SW480 (cell line): ENCODE measurements around the gene ILRUN.
A peak's percentile ranks its signal among the peaks of the same experiment; 100 is the strongest.
"Not testable (repeated sequence)": the region's sequence is repeated elsewhere in the genome, so short reads cannot be mapped to it uniquely, and the experiment has no call there.

Source experiments
- DNase-seq: peaks from one replicate; pipeline ENCODE4 v3.0.0-alpha.2; 2016; ENCODE audit warnings: low spot score

The ILRUN gene

GRCh38 chr6:34696739-34697543, at the start of gene ILRUN:
TSS of gene ILRUN (minus strand) at chr6:34696767. CDS start at chr6:34696603, 164 bp downstream.
- DNase-seq = peak; percentile 84

DNA sequence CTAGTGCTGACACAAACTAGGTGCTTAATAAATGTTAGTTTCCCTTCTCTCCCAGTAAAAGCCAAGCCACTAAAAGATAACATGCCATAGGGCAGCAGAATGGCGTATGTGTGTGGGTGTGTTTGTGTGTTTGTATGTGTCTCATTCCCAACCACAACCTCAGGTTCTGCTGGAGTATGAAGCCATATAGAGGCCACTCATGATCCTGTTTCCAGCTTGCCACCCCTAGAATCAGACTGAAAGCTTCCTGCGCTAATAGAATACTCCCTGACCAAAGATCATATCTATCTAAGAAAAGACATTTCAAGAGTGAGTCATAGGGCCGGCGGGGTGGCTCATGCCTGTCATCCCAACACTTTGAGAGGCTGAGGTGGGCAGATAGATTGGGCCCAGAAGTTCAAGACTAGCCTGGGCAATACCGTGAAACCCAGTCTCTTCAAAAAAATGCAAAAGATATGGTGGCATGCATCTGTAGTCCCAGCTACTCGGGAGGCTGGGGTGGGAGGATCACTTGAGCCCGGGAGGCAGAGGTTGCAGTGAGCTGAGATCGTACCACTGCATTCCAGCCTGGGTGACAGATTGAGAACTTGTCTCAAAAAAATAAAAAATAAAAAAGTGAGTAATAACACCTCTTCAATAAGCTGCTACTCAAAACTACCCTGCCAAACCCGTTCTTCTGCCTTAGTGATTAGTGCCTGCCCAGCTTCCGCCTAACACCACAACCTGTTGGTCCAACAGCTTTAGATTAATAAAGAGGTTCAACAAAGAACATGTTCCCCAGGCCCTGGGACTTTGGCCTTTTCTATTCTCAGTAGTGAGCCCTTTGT, 48.9 kb upstream of the ILRUN start:
- DNase-seq = peak; percentile 54

DNA sequence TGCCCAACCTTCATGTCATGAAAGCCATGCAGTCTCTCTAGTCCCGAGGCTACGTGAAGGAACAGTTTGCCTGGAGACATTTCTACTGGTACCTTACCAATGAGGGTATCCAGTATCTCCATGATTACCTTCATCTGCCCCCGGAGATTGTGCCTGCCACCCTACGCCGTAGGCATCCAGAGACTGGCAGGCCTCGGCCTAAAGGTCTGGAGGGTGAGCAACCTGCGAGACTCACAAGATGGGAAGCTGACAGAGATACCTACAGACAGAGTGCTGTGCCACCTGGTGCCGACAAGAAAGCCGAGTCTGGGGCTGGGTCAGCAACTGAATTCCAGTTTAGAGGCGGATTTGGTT, 47.7 kb upstream of the ILRUN start:
- DNase-seq = not testable (repeated sequence)

DNA sequence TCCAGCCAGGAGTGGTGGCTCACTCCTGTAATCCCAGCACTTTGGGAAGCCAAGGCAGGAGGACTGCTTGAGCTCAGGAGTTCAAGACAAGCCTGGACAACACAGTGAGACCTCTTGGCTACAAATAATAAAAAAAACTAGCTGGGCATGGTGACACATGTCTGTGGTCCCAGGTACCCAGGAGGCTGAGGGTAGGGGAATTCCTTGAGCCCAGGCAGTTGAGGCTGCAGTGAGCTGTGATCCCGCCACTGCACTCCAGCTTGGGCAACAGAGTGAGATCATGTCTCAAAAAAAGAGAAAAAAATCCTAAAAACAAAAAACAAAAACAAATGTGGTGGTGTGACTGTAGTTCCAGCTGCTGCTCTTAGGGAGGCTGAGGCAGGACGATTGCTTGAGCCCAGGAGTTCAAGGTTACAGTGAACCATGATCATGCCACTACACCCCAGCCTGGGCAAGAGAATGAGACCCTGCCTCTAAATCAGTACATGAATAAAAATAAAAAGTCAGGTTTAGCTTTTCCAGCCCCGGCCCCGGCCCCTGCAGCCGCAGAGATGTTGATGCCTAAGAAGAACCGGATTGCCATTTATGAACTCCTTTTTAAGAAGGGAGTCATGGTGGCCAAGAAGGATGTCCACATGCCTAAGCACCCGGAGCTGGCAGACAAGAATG, 47.2 kb upstream of the ILRUN start:
- DNase-seq = no peak

- DNase-seq = no peak
Observed at GRCh38 chr6:34742094-34742493, 45.5 kb upstream of the ILRUN start.

DNA sequence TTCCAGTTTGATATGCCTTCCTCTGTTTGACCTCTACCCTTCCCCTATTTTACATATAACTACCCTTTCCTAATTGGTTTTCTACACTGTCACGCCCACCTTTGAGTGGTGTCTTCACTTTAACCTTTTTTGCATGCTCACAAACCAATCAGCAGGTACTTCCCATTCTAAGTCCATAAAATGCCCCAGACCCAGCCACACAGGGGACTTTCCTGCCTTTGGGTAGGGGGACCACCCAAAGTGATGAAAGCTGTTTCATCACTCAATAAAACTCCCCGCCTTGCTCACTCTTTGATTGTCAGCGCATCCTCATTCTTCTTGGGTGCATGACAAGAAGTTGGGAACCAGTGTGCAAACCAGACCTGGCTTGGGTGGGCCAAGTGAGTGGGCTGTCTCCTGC, 40.3 kb upstream of the ILRUN start:
- DNase-seq = no peak

DNA sequence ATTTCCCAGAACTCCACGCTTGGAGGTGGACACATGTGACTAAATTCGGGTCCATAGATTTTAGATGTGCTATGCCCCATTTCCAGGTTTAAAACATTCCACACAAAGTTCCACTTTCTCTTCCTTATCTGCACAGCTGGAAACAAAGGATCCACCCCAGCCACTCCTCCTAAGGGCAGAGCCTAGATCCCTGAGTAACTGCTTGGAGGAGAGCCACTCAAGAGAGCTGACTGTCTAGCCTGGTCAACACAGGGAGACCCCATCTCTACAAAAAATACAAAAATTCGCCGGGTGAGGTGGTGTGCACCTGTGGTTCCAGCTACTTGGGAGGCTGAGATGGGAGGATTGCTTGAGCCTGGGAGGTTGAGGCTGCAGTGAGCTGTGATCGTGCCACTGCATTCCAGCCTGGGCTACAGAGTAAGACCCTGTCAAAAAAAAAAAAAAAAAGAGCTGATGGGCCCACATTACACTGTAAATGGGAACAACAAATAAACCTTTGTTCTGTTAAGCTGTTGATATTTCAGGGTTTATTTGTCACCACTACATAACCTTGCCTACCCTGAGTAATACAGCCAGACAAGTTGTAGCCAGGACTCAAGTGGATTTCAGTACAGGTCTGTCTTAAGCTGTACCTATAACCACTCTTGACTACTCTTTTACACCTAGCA, 35.0 kb upstream of the ILRUN start:
- DNase-seq = no peak

GRCh38 chr6:34729631-34730470, 33.3 kb upstream of the ILRUN start:
- DNase-seq = no peak

GRCh38 chr6:34726055-34726454, 29.5 kb upstream of the ILRUN start:
- no peak for DNase-seq

- DNase-seq = no peak
Observed at GRCh38 chr6:34723203-34723602, 26.6 kb upstream of the ILRUN start.

GRCh38 chr6:34722451-34722850, 25.9 kb upstream of the ILRUN start:
- no peak for DNase-seq

- not testable (repeated sequence) for DNase-seq
Observed at GRCh38 chr6:34720160-34720559, 23.6 kb upstream of the ILRUN start.

DNA sequence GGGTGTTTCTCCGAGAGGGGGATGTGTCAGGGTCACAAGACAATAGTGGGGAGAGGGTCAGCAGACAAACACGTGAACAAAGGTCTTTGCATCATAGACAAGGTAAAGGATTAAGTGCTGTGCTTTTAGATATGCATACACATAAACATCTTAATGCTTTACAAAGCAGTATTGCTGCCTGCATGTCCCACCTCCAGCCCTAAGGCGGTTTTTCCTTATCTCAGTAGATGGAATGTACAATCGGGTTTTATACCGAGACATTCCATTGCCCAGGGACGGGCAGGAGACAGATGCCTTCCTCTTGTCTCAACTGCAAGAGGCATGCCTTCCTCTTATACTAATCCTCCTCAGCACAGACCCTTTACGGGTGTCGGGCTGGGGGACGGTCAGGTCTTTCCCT, 23.1 kb upstream of the ILRUN start:
- not testable (repeated sequence) for DNase-seq

- no peak for DNase-seq
Observed at GRCh38 chr6:34718976-34719375, 22.4 kb upstream of the ILRUN start.

DNA sequence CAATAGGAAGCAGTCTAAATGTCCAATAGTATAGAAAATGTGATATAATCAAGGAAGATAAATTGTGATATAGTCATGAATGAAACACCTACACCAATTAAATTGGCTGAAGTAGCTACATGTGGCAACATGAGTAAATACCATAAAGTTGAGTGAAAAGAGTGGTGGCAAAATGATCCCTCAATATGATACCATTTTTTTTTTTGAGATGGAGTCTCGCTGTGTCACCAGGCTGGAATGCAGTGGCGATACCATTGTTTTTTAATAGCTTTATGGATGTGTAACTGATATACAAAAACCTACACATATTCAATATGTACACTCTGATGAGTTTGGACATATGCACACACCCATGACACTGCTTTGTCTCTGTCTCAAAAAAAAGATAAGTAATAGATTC, 20.9 kb upstream of the ILRUN start:
- DNase-seq = no peak

DNA sequence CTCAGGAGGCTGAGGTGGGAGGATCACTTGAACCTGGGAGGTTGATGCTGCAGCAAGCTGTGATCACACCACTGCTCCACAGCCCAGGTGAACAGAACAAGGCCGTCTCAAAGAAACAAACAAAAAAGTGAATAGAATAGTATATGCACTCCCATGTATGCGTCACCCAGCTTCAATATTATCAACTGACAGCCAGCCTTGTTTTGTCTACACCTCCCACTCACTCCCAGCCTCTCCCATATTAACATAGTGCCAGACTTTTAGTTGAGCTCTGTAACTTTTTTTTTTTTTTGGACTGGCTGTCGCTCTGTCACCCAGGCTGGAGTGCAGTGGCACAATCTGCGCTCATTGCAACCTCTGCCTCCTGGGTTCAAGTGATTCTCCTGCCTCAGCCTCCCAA, 18.1 kb upstream of the ILRUN start:
- no peak for DNase-seq

- DNase-seq = not testable (repeated sequence)
Observed at GRCh38 chr6:34712881-34713280, 16.3 kb upstream of the ILRUN start.

- DNase-seq = no peak
Observed at GRCh38 chr6:34709386-34709785, 12.8 kb upstream of the ILRUN start.

DNA sequence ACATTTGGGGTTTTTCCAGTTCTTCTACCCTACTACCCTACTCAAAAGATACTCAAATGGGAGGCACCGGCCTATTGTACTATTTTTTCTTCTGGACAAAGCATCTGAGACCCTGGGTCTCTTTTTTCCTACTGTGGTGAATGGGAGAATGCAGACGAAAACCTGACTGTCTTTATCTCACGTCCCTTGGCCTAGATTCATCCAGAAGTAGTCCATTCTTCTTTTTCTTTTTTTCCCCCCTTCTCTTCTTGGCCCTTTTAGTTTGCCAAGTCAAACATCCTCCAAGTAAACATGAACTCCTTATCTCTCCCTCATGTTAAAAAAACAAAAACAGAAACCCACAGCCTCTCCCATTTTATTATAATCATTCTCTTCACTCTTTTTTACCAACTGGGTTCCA, 8.7 kb upstream of the ILRUN start:
- no peak for DNase-seq

- no peak for DNase-seq
Observed at GRCh38 chr6:34701199-34701598, 4.6 kb upstream of the ILRUN start.

DNA sequence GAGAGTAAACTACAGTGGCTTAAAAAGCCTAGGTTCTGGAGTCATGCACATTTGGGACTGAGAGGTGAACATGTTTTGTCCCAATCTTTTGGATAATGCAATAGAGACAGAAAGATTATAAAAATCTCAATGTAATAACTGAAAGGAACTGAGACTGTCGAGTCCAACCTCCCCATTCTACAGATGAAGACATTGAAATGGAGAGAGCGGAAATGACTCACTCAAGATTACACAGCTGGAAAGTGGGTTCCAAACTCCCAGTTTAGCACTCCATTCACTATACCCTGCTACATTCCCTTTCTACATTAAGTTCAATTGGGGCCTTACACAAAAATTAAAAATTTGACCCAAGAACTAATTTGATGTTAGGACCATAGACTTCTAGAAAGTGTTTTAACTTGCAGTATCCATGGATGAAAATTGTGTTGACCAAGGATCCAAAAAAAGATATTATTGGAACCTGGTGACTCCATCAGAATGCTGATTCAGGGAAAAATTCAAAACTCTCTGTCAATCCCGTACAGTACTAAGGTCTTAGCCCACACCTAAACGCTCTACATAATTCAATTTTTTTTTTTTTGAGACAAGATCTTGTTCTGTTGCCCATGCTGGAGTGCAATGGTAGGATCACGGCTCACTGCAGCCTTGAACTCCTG, 1.5 kb upstream of the ILRUN start:
- no peak for DNase-seq
